Fibroblast of lung (primary cell): ENCODE data around the gene LRRC74A. TPM values are rescaled to one million over a fixed set of nuclear protein-coding genes. Genes with fewer than 3 reads are reported as not detected.

ENCODE experiments used
- DNase-seq, 2 donors: peaks; one replicate each; pipeline versions ENCODE4 v3.0.0 to v3.0.0-alpha.2; 2010; ENCODE audit warnings: low read depth in 2 of 2
- H2AFZ ChIP-seq: 2 replicates; pipeline ENCODE4 v1.5.1; 2012; ENCODE audit warnings: low read length, control low read depth, inconsistent platforms
- H3K27ac ChIP-seq: 2 replicates; pipeline ENCODE4 v1.5.1; 2011; ENCODE audit warnings: low read length, control low read depth; ENCODE audit not compliant: insufficient read depth
- H3K27me3 ChIP-seq: 2 replicates; pipeline ENCODE4 v1.5.1; 2011; ENCODE audit warnings: mild to moderate bottlenecking, low read length; ENCODE audit not compliant: control insufficient read depth, insufficient read depth
- H3K36me3 ChIP-seq: 2 replicates; pipeline ENCODE4 v1.5.1; 2011; ENCODE audit warnings: low read length; ENCODE audit not compliant: control insufficient read depth, insufficient read depth
- H3K4me1 ChIP-seq: 2 replicates; pipeline ENCODE4 v1.5.1; 2011; ENCODE audit warnings: low read length; ENCODE audit not compliant: control insufficient read depth, insufficient read depth; ENCODE audit errors: extremely low read depth
- H3K4me2 ChIP-seq: 2 replicates; pipeline ENCODE4 v1.5.1; 2011; ENCODE audit warnings: low read length, control low read depth; ENCODE audit not compliant: insufficient read depth; ENCODE audit errors: extremely low read depth
- H3K4me3 ChIP-seq, 4 experiments: fragments of 200-600 bp in 1 of 4; sonication (generic) in 1 of 4; replicated peaks in 1 of 4; 2 replicates each; pipeline ENCODE4 v1.5.1; 2011 to 2016; ENCODE audit warnings: low read length in 4 of 4, low read depth in 3 of 4, mild to moderate bottlenecking in 3 of 4, control low read depth in 2 of 4, inconsistent platforms in 1 of 4, mixed read lengths in 1 of 4; ENCODE audit not compliant: insufficient read depth in 1 of 4; ENCODE audit errors: control extremely low read depth in 1 of 4
- H3K79me2 ChIP-seq: 2 replicates; pipeline ENCODE4 v1.5.1; 2012; ENCODE audit warnings: mild to moderate bottlenecking, low read length, inconsistent platforms; ENCODE audit not compliant: control insufficient read depth, insufficient read depth
- H3K9ac ChIP-seq: 2 replicates; pipeline ENCODE4 v1.5.1; 2011; ENCODE audit warnings: mild to moderate bottlenecking, low read length, control low read depth; ENCODE audit not compliant: insufficient read depth
- H3K9me3 ChIP-seq: 2 replicates; pipeline ENCODE4 v1.5.1; 2012; ENCODE audit warnings: low read depth, low read length; ENCODE audit not compliant: control insufficient read depth, insufficient read depth
- H4K20me1 ChIP-seq: 2 replicates; pipeline ENCODE4 v1.5.1; 2011; ENCODE audit warnings: low read length; ENCODE audit not compliant: control insufficient read depth, insufficient read depth; ENCODE audit errors: extremely low read depth
- EZH2 ChIP-seq: IDR thresholded peaks from 2 replicates; pipeline ENCODE4 v1.5.1; 2012; ENCODE audit warnings: low read length, control low read depth, mild to moderate bottlenecking; ENCODE audit errors: missing control alignments
- polyA plus RNA-seq, 2 donors: library from polyadenylated mRNA; depleted of rRNA in 1 of 2; stranded (reverse) in 1 of 2; unstranded in 1 of 2; fragments of >200 nt; gene quantifications; 2 replicates each; pipeline ENCODE4 v1.2.1, GENCODE V29; 2011 to 2012; ENCODE audit warnings: missing spikeins in 1 of 2
- total RNA-seq: library from RNA; depleted of rRNA; stranded (reverse); fragments of >200 nt; gene quantifications from 2 replicates; pipeline ENCODE4 v1.2.1, GENCODE V29; 2014
- TF ChIP-seq, protein P1 (sequence below), 2 donors: IDR thresholded peaks in 1 of 2; conservative IDR thresholded peaks in 1 of 2; 1 replicate in 1 of 2; 2 replicates in 1 of 2; pipeline ENCODE4 v1.5.1; 2011 to 2012; ENCODE audit warnings: low read length in 2 of 2, control low read depth in 1 of 2, inconsistent platforms in 1 of 2, low read depth in 1 of 2, mild to moderate bottlenecking in 1 of 2

Gene LRRC74A
- total and polyA plus RNA-seq, 2 donors (not counting 1 experiment from before 2014, with no cell fraction given), result not detected

- H3K4me1 ChIP-seq, result peaks cover 42% of the 10 kb centered on the region
- H3K9ac ChIP-seq, result peak overlapping the region; percentile 68
- no peaks in the 10 kb centered on the region for H4K20me1 ChIP-seq
- DNase-seq, result peak; percentile 94 to 96
- TF ChIP-seq, protein P1, sequence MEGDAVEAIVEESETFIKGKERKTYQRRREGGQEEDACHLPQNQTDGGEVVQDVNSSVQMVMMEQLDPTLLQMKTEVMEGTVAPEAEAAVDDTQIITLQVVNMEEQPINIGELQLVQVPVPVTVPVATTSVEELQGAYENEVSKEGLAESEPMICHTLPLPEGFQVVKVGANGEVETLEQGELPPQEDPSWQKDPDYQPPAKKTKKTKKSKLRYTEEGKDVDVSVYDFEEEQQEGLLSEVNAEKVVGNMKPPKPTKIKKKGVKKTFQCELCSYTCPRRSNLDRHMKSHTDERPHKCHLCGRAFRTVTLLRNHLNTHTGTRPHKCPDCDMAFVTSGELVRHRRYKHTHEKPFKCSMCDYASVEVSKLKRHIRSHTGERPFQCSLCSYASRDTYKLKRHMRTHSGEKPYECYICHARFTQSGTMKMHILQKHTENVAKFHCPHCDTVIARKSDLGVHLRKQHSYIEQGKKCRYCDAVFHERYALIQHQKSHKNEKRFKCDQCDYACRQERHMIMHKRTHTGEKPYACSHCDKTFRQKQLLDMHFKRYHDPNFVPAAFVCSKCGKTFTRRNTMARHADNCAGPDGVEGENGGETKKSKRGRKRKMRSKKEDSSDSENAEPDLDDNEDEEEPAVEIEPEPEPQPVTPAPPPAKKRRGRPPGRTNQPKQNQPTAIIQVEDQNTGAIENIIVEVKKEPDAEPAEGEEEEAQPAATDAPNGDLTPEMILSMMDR (conservative IDR thresholded peaks at IDR 0.05 in 1 of 2, IDR thresholded peaks at IDR 0.05 in 1 of 2; ENCODE audit: low read depth in 1 of 2, low read length in 2 of 2), result no peak
- TF ChIP-seq EZH2, result no peak
- no peaks in the 10 kb centered on the region for H3K27me3 ChIP-seq
- peak overlapping the region; percentile 89 for H3K27ac ChIP-seq
- no peaks in the 10 kb centered on the region for H3K9me3 ChIP-seq
- peak overlapping the region; percentile 69 for H3K4me2 ChIP-seq
- H3K79me2 ChIP-seq, result no peaks in the 10 kb centered on the region
- no peaks in the 10 kb centered on the region for H3K36me3 ChIP-seq
- no peak overlapping the region for H2AFZ ChIP-seq
- peak overlapping the region in 1 of 4 experiments; percentile 5 for H3K4me3 ChIP-seq
Observed at GRCh38 chr14:76918256-76918781, 92.1 kb downstream of the LRRC74A start.

DNA sequence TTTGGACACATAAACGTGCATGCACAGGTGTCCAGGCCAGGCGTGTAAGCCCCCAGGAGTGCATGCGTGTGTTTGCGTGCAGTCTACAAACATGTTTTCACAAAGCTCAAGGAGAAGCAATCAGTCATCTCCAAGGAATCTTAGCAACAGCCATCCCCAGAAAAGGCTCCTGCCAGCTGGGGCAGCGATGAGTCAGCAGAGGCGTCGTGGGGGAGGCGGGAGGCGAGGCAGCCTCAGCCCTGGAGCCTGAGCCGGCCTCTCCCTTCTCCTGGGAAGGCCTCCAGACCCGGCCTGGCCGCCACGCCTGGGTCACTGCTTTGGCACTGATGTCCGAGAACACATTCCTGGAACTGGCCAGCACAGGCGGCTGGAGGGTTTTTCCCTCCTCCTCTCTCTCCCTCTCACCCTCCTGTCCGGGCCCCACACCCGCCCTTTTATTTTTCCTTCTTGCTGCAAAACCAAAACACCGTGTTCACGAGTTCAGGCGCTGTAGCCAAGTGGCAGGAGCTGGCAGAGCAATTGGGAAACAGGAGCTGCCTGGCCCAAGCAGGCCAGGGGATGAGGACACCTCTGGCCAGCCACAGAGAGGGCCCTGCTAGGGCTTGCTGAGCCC lies 92.7 kb downstream of the LRRC74A start:
- Histone ChIP-seq H3K9ac (peak overlapping the region; percentile 72), H3K79me2 (no peaks in the 10 kb centered on the region), H3K36me3 (no peaks in the 10 kb centered on the region), H3K27me3 (no peaks in the 10 kb centered on the region), H3K4me3 (peak overlapping the region in 1 of 4 experiments; percentile 26), H2AFZ (no peak overlapping the region), H3K9me3 (no peaks in the 10 kb centered on the region), H4K20me1 (no peaks in the 10 kb centered on the region), H3K27ac (peak overlapping the region; percentile 89), H3K4me1 (peaks cover 38% of the 10 kb centered on the region), H3K4me2 (peak overlapping the region; percentile 55)
- DNase-seq, result peak; percentile 99
- TF ChIP-seq, protein P1 (conservative IDR thresholded peaks at IDR 0.05 in 1 of 2, IDR thresholded peaks at IDR 0.05 in 1 of 2; ENCODE audit: low read depth in 1 of 2, low read length in 2 of 2), result no peak
- no peak for TF ChIP-seq EZH2

Other genes starting within 250 kb of the LRRC74A start
- gene VASH1, start 64.9 kb upstream of the LRRC74A start, total RNA-seq, result 4.5 and 6.2 TPM in 2 replicates
- gene VASH1, start 64.9 kb upstream of the LRRC74A start, polyA plus RNA-seq, result 2.5 and 3.0 TPM in 2 replicates
- gene ANGEL1, start 13.5 kb upstream of the LRRC74A start, total RNA-seq, result 5.1 and 6.6 TPM in 2 replicates
- 7.0 and 8.4 TPM in 2 replicates for gene ANGEL1, start 13.5 kb upstream of the LRRC74A start, polyA plus RNA-seq
- gene IRF2BPL, start 202.3 kb downstream of the LRRC74A start, total RNA-seq, result 36.0 and 45.9 TPM in 2 replicates
- 9.8 and 13.1 TPM in 2 replicates for gene IRF2BPL, start 202.3 kb downstream of the LRRC74A start, polyA plus RNA-seq